Putamen (tissue), 1 donor: ENCODE data around the gene PLD6.
"Not testable (repeated sequence)": the region's sequence is repeated elsewhere in the genome, so short reads cannot be mapped to it uniquely, and the experiment has no call there.

Experiments used
- DNase-seq: peaks from one replicate; pipeline ENCODE4 v3.0.0-alpha.2; 2016; ENCODE audit warnings: low spot score

PLD6 gene

GRCh38 chr17:17175917-17176316 is 30.2 kb downstream of the PLD6 start:
- no peak for DNase-seq

DNA sequence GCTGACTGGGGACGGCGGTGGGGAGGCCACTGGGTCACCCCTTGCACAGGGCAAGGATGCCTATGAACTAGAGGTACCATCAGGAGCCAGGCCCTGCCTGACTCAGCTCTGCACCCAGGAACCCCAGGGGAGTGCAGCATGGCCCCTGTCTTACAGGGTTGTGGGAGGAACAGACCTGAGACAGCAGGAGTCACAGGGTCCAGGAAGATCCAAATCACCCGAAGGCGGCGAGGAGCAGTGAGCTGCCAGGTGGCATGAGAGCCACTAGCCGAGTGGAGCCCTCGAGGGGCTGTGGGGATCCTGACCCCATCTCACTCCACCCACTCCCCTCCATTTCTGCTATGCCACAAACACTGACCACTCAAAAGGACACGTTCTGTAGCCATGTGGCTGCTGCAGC is 30.8 kb downstream of the PLD6 start:
- DNase-seq = no peak

- DNase-seq = no peak
Observed at GRCh38 chr17:17173921-17174320, 32.2 kb downstream of the PLD6 start.

DNA sequence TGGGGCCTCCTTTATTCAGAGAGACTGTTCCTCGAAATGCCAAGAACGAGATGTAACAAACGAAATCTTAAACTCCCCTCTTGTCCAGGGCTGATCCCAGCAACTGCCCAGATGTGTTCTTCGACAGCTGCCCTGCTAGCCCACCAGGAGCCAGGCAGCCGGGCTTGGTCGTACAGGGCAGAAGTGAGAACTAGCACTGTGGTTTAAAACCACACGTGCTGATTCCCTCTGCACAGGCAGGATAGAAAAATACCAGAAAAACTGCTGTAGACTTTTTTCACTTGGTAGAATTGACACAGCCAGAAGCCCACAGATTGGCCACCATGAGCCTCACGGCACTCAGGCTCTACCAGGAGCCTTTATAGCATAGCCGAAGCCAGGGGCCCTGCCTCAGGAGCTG is 33.1 kb downstream of the PLD6 start:
- no peak for DNase-seq

DNA sequence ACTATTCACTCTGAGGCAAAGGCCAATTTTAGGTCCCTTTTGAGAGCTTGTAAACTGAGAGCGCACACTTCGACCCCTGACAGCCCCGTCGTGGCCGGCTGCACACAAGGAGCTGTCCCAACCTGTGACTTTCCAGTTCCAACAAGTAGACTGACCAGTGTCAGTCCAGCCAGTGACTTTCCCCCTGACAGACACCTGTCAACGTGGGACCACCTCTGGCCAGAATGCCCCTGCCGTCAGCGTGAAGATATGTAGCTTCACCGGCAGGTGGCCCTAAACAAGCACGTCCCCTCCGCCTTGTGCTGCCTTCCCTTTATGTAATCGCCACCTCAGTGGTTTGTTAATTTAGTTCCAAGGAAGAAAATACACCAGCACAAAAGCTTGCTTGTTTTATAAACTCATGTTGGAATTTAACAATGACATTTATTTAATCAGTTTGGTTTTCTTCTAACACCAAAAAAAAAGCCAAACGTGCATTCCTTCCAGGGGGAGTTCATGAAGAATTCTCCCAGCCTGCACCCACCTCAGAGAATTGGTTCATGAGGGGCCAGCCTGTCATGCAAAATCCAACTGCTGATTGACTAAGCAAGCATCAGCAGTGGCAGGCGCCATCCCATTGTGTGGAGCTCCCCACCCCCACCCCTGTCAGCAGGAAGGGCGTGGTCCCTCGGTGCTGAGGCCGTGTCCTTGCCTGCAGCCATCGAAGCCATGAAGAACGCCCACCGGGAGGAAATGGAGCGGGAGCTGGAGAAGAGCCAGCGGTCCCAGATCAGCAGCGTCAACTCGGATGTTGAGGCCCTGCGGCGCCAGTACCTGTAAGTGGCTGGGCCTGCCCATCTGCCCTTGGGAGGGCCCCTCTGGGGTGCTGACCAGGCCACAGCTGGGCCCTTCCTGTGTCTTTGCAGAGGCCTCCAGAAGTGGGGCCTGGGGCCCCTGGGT is 33.9 kb downstream of the PLD6 start:
- no peak for DNase-seq

DNA sequence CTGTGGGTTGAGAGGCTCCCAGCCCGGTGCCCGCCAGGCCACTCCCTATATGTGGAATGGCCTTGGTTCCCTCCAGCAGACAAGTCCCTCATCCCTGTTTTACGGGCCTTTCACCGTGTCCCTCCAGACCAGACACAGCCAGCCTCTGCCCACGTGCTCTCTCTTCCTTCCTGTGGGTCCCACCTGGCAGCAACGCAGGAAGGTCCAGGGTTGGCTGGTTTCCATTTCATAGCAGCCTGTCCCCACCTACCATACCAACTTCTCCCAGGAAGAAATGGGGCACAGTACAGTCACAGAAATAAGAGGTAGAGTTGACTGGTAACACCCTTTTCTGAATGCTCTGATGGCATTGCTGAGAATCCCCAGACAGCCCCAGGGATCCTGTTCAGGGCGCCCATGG is 34.9 kb downstream of the PLD6 start:
- no peak for DNase-seq

- no peak for DNase-seq
Observed at GRCh38 chr17:17170346-17170985, 35.7 kb downstream of the PLD6 start.

GRCh38 chr17:17169396-17169795 is 36.7 kb downstream of the PLD6 start:
- no peak for DNase-seq

DNA sequence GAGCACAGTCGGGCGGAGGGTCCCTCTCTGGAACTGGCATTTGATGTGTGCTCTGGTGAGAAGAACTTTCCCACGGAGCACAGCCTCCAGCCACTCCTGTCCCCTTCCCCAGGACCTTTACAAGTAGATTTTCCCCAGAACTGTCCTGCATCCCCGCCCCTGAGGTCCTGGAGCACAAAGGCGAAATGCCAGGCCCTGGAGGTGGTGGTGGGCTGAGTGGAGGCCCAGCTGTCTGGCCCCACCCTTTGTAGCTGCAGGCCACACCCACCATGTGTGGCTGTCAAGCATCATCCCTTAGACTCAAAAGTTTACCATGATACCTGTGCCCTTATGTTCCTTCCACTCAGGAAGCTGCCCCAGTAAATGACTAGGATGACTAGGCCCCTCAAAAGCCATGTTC is 37.7 kb downstream of the PLD6 start:
- DNase-seq = no peak

DNA sequence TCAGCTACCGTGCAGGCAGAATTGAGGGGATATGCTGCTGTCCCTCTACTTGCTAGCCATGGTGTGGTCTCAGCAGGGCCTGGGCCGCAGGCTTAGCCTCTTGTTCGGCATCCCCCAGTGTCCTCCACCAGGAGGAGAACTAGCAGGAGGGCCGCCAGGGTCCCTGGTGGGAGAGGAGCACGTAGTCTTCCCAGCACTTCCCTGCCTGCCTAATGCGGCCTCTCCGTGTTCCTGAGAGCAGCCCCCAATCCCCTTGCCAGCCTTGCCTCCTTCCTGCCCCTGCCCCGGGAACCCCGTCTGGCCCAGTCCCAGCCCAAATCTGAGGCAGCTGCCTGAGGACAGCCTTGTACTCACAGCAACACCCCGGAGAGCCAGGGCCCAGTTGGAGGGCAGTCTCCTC is 38.1 kb downstream of the PLD6 start:
- DNase-seq = no peak

DNA sequence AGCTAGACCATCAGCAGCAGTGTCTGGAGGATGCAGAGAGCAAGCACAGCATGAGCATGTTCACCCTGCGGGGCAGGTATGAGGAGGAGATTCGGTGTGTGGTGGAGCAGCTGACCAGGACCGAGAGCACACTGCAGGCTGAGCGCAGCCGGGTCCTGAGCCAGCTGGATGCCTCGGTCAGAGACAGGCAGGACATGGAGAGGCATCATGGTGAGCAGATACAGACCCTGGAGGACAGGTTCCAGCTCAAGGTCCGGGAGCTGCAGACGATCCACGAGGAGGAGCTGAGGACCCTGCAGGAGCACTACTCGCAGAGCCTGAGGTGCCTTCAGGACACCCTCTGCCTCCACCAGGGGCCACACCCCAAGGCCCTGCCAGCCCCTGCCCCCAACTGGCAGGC is 38.8 kb downstream of the PLD6 start:
- no peak for DNase-seq

DNA sequence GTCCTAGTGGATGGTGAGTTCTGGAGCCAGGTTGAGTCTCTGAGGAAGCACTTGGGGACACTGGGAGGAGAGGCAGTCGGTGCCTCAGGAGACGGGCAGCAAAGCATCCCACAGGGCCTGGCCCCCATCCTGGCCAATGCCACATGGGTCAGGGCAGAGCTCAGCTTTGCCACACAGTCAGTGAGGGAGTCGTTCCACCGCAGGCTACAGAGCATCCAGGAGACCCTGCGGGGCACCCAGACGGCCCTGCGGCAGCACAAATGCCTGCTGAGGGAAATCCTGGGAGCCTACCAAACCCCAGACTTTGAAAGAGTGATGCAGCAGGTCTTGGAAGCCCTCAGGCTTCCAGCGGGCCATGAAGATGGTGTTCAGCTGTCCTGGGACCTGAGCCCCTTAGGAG is 39.7 kb downstream of the PLD6 start:
- no peak for DNase-seq

DNA sequence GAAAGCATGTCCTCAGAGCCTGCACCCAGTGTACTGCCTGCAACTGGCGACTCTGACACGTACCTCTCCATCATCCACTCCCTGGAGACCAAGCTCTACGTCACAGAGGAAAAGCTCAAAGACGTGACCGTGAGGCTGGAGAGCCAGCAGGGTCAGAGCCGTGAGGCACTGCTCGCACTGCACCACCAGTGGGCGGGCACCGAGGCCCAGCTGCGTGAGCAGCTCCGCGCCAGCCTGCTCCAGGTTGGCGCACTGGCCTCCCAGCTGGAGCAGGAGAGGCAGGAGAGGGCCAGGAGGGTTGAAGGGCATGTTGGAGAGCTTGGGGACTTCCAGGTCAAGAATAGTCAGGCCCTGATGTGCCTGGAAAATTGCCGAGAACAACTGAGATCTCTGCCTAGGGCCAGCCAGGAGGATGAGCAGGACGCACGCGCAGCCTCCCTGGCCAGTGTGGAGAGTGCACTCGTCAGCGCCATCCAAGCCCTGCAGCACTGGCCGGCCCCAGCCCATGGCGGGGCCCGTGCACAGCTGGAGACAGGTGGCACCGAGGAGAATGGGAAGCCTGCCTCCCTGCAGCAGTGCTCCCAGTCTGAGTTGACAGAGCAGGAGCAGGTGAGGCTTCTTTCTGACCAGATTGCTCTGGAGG is 40.3 kb downstream of the PLD6 start:
- no peak for DNase-seq

GRCh38 chr17:17164676-17165075 is 41.5 kb downstream of the PLD6 start:
- DNase-seq = no peak

DNA sequence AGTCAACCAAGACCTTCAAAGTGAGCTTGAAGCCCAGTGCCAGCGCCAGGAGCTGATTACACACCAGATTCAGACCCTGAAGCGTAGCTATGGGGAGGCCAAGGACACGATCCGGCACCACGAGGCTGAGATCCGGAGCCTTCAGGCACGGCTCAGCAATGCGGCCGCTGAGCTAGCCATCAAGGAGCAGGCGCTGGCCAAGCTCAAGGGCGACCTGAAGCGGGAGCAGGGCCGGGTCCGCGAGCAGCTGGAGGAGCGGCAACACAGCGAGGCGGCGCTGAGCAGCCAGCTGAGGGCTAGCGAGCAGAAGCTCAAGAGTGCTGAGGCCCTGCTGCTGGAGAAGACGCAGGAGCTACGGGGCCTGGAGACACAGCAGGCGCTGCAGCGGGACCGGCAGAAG is 42.0 kb downstream of the PLD6 start:
- no peak for DNase-seq

GRCh38 chr17:17161759-17162158 is 44.4 kb downstream of the PLD6 start:
- DNase-seq = no peak

DNA sequence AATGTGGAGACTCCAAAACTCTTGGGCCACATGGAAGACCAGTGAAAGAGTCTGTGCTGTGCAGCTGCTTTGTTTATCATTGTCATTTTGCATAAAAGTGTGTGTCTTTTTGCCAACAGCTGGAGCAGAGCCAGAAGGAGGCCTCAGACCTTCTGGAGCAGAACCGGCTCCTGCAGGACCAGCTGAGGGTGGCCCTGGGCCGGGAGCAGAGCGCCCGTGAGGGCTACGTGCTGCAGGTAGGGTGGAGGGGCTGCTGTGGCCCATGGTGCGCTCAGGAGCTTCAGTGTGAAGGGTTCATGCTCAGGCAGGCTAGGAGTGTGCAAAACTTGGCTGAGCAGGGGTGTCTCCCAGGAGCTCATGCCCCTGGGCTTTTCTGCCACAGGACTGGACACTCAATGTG is 45.0 kb downstream of the PLD6 start:
- DNase-seq = no peak

DNA sequence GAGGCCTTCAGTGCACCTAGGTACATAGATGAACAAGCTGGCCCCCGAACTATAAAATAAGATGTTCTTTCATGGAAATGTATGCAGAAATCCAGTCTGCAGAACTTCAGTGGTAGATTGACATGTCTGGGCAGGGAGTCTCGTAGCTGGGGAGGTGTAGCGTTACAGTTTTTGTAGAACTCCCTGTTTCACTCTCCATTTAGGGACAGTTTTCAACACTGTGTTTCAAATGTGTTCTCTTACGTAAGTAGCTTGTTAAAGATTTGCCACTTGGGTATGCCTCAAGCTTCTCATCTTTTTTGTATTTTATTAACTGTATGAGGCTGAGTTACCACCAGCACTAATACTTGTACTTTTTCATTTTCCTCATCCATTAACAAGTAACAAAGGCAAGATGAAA is 46.6 kb downstream of the PLD6 start:
- DNase-seq = peak; percentile 66

DNA sequence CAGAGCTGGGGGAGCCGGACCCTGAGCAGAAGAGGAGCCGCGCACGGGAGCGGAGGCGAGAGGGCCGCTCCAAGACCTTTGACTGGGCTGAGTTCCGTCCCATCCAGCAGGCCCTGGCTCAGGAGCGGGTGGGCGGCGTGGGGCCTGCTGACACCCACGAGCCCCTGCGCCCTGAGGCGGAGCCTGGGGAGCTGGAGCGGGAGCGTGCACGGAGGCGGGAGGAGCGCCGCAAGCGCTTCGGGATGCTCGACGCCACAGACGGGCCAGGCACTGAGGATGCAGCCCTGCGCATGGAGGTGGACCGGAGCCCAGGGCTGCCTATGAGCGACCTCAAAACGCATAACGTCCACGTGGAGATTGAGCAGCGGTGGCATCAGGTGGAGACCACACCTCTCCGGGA is 47.6 kb downstream of the PLD6 start:
- not testable (repeated sequence) for DNase-seq

GRCh38 chr17:17157041-17157440 is 49.1 kb downstream of the PLD6 start:
- no peak for DNase-seq

GRCh38 chr17:17156511-17156910 is 49.6 kb downstream of the PLD6 start:
- DNase-seq = no peak

DNA sequence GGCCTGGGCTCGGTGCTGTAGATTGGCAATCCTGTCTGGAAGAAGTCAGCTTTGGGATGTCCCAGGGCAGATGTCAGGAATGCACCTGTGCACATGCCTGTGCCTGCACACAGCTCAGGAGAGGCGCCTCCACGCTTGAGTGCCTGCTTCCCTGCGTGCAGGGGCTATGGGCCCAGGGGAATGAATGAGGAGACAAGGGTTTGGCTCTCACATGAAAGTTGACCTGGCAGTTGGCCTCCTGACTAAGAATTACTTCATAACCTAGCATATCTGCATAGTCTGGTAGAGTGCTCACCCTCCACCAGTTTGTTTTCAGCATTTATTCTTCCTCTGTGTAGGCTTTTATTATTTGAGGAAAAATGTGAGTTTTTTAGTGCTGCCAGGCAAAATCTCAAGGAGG is 50.0 kb downstream of the PLD6 start:
- no peak for DNase-seq

GRCh38 chr17:17155568-17155967 is 50.6 kb downstream of the PLD6 start:
- no peak for DNase-seq
